ENCODE measurements around the gene PDCD1.

PDCD1 gene

GRCh38 chr2:241895427-241895711 lies 36.7 kb upstream of the PDCD1 start:
- DNase-seq = no peak

- no peak for DNase-seq
Measured at GRCh38 chr2:241894681-241895426, 36.2 kb upstream of the PDCD1 start.

- no peak for DNase-seq
Measured at GRCh38 chr2:241894056-241894641, 35.5 kb upstream of the PDCD1 start.

- DNase-seq = no peak
Measured at GRCh38 chr2:241893265-241893664, 34.6 kb upstream of the PDCD1 start.

GRCh38 chr2:241892299-241893137 lies 33.8 kb upstream of the PDCD1 start:
- DNase-seq = no peak

GRCh38 chr2:241891988-241892298 lies 33.2 kb upstream of the PDCD1 start:
- no peak for DNase-seq

GRCh38 chr2:241891315-241891987 lies 32.8 kb upstream of the PDCD1 start:
- DNase-seq = no peak

- no peak for DNase-seq
Measured at GRCh38 chr2:241890524-241891235, 32.0 kb upstream of the PDCD1 start.

GRCh38 chr2:241888641-241889040 lies 29.9 kb upstream of the PDCD1 start:
- no peak for DNase-seq

GRCh38 chr2:241887806-241888522 lies 29.3 kb upstream of the PDCD1 start:
- DNase-seq = no peak

GRCh38 chr2:241886840-241887447 lies 28.2 kb upstream of the PDCD1 start:
- DNase-seq = no peak

- no peak for DNase-seq
Measured at GRCh38 chr2:241885946-241886643, 27.4 kb upstream of the PDCD1 start.

GRCh38 chr2:241885291-241885945 lies 26.7 kb upstream of the PDCD1 start:
- no peak for DNase-seq

GRCh38 chr2:241884951-241885290 lies 26.2 kb upstream of the PDCD1 start:
- no peak for DNase-seq

- DNase-seq = peak; percentile 83
Measured at GRCh38 chr2:241882091-241882625, 23.5 kb upstream of the PDCD1 start.

- DNase-seq = no peak
Measured at GRCh38 chr2:241880311-241881073, 21.8 kb upstream of the PDCD1 start.

GRCh38 chr2:241879326-241879725 lies 20.6 kb upstream of the PDCD1 start:
- DNase-seq = no peak

- DNase-seq = peak; percentile 82
Measured at GRCh38 chr2:241877989-241878970, 19.6 kb upstream of the PDCD1 start.
